ENCODE data around the gene CSGALNACT2.

DNA sequence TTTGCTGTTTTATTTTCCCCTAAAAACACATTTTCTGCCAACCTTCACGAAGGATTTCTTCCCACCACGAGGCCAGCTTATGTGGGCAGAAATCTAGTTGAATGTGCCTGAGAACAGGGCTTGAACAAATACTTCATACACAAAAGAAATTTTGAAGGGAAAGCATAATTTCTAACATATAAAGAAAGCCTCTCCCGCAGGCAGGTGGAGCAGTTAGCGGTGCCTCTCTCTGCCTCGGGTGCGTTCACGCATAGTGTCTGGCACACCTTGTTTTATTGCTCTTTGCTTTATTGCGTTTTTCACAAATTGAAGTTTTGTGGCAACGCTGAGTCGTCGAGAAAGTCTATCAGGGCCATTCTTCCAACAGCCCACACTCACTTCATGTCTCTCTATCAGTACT is 7.0 kb upstream of the CSGALNACT2 start:
- TF ChIP-seq POLR2A (IDR thresholded peaks at IDR 0.05) = no peak
- TF ChIP-seq, protein P1, sequence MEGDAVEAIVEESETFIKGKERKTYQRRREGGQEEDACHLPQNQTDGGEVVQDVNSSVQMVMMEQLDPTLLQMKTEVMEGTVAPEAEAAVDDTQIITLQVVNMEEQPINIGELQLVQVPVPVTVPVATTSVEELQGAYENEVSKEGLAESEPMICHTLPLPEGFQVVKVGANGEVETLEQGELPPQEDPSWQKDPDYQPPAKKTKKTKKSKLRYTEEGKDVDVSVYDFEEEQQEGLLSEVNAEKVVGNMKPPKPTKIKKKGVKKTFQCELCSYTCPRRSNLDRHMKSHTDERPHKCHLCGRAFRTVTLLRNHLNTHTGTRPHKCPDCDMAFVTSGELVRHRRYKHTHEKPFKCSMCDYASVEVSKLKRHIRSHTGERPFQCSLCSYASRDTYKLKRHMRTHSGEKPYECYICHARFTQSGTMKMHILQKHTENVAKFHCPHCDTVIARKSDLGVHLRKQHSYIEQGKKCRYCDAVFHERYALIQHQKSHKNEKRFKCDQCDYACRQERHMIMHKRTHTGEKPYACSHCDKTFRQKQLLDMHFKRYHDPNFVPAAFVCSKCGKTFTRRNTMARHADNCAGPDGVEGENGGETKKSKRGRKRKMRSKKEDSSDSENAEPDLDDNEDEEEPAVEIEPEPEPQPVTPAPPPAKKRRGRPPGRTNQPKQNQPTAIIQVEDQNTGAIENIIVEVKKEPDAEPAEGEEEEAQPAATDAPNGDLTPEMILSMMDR (IDR thresholded peaks at IDR 0.05) = no peak

Measured in thyroid gland (tissue), 4 donors.